ENCODE results near the gene ZBTB7A. TPM values are rescaled to one million over a fixed set of nuclear protein-coding genes. Genes with fewer than 3 reads are reported as not detected.
A peak's percentile ranks its signal among the peaks of the same experiment; 100 is the strongest.

The ZBTB7A gene
- total and polyA plus RNA-seq, 5 donors, result 17.5 to 32.6 (median 30.9) TPM

GRCh38 chr19:4049432-4049831, 17.3 kb downstream of the ZBTB7A start:
- H3K27ac ChIP-seq (ENCODE audit: low read length), result peak overlapping the region; percentile 13
- peak; percentile 10 to 65 for ATAC-seq
- peak in 2 of 3 donors; percentile 85 to 87 for DNase-seq
- 63% methylated on average over 15 of the region's 15 CpGs for WGBS
- H3K9me3 ChIP-seq (ENCODE audit: control insufficient read depth, low read length), result no peaks in the 10 kb centered on the region
- H3K4me1 ChIP-seq (ENCODE audit: control insufficient read depth, insufficient read depth, low read length), result peaks cover 8% of the 10 kb centered on the region
- no peak overlapping the region for H3K4me3 ChIP-seq (ENCODE audit: low read length)
- intact Hi-C loops (cut with DNase I), result no loop called here
- no peaks in the 10 kb centered on the region for H3K27me3 ChIP-seq (ENCODE audit: control insufficient read depth, insufficient read depth)

GRCh38 chr19:4046946-4047683, 19.6 kb downstream of the ZBTB7A start:
- 90% methylated on average over 33 of the region's 33 CpGs for WGBS
- H3K4me3 ChIP-seq (ENCODE audit: low read length), result no peak overlapping the region
- intact Hi-C loops (cut with DNase I), result no loop called here
- no peaks in the 10 kb centered on the region for H3K4me1 ChIP-seq (ENCODE audit: control insufficient read depth, insufficient read depth, low read length)
- ATAC-seq, result no peak
- H3K9me3 ChIP-seq (ENCODE audit: control insufficient read depth, low read length), result no peaks in the 10 kb centered on the region
- no peaks in the 10 kb centered on the region for H3K27me3 ChIP-seq (ENCODE audit: control insufficient read depth, insufficient read depth)
- DNase-seq, result no peak
- no peak overlapping the region for H3K27ac ChIP-seq (ENCODE audit: low read length)

GRCh38 chr19:4046362-4046691, 20.4 kb downstream of the ZBTB7A start:
- 83% methylated on average over 7 of the region's 7 CpGs for WGBS
- Histone ChIP-seq H3K27ac (ENCODE audit: low read length) (no peak overlapping the region), H3K9me3 (ENCODE audit: control insufficient read depth, low read length) (no peaks in the 10 kb centered on the region), H3K4me3 (ENCODE audit: low read length) (no peak overlapping the region), H3K4me1 (ENCODE audit: control insufficient read depth, insufficient read depth, low read length) (no peaks in the 10 kb centered on the region), H3K27me3 (ENCODE audit: control insufficient read depth, insufficient read depth) (no peaks in the 10 kb centered on the region)
- ATAC-seq (no peak), DNase-seq (no peak)
- intact Hi-C loops (cut with DNase I), result no loop called here

GRCh38 chr19:4045597-4046361, 20.9 kb downstream of the ZBTB7A start:
- Histone ChIP-seq H3K4me1 (ENCODE audit: control insufficient read depth, insufficient read depth, low read length) (no peaks in the 10 kb centered on the region), H3K27ac (ENCODE audit: low read length) (no peak overlapping the region)
- 89% methylated on average over 32 of the region's 32 CpGs for WGBS

GRCh38 chr19:4044990-4045465, 21.7 kb downstream of the ZBTB7A start:
- H3K4me3 ChIP-seq (ENCODE audit: low read length), result no peak overlapping the region
- no peaks in the 10 kb centered on the region for H3K27me3 ChIP-seq (ENCODE audit: control insufficient read depth, insufficient read depth)
- intact Hi-C loops (cut with DNase I), result no loop called here
- no peak for DNase-seq
- ATAC-seq, result no peak
- no peak overlapping the region for H3K27ac ChIP-seq (ENCODE audit: low read length)
- H3K4me1 ChIP-seq (ENCODE audit: control insufficient read depth, insufficient read depth, low read length), result no peaks in the 10 kb centered on the region
- no peaks in the 10 kb centered on the region for H3K9me3 ChIP-seq (ENCODE audit: control insufficient read depth, low read length)
- WGBS, result 72% methylated on average over 21 of the region's 21 CpGs

More at GRCh38 chr19:4045597-4046361, 20.9 kb downstream of the ZBTB7A start:
- DNase-seq (no peak), ATAC-seq (no peak)
- Histone ChIP-seq H3K4me3 (ENCODE audit: low read length) (no peak overlapping the region), H3K27me3 (ENCODE audit: control insufficient read depth, insufficient read depth) (no peaks in the 10 kb centered on the region), H3K9me3 (ENCODE audit: control insufficient read depth, low read length) (no peaks in the 10 kb centered on the region)
- intact Hi-C loops (cut with DNase I), result no loop called here

GRCh38 chr19:4043966-4044715, 22.6 kb downstream of the ZBTB7A start:
- no peak for ATAC-seq
- 90% methylated on average over 31 of the region's 31 CpGs for WGBS
- H3K27ac ChIP-seq (ENCODE audit: low read length), result no peak overlapping the region

GRCh38 chr19:4043401-4043800, 23.3 kb downstream of the ZBTB7A start:
- Histone ChIP-seq H3K4me1 (ENCODE audit: control insufficient read depth, insufficient read depth, low read length) (no peaks in the 10 kb centered on the region), H3K9me3 (ENCODE audit: control insufficient read depth, low read length) (no peaks in the 10 kb centered on the region), H3K4me3 (ENCODE audit: low read length) (no peak overlapping the region), H3K27me3 (ENCODE audit: control insufficient read depth, insufficient read depth) (no peaks in the 10 kb centered on the region), H3K27ac (ENCODE audit: low read length) (no peak overlapping the region)
- WGBS, result 81% methylated on average over 11 of the region's 11 CpGs
- DNase-seq (no peak), ATAC-seq (no peak)
- intact Hi-C loops (cut with DNase I), result no loop called here

More at GRCh38 chr19:4043966-4044715, 22.6 kb downstream of the ZBTB7A start:
- no peaks in the 10 kb centered on the region for H3K9me3 ChIP-seq (ENCODE audit: control insufficient read depth, low read length)
- no peaks in the 10 kb centered on the region for H3K27me3 ChIP-seq (ENCODE audit: control insufficient read depth, insufficient read depth)
- H3K4me3 ChIP-seq (ENCODE audit: low read length), result no peak overlapping the region
- DNase-seq, result peak in 1 of 3 donors; percentile 45
- no peaks in the 10 kb centered on the region for H3K4me1 ChIP-seq (ENCODE audit: control insufficient read depth, insufficient read depth, low read length)
- intact Hi-C loops (cut with DNase I), result no loop called here

- WGBS, result 71% methylated on average over 14 of the region's 14 CpGs
- Histone ChIP-seq H3K9me3 (ENCODE audit: control insufficient read depth, low read length) (no peaks in the 10 kb centered on the region), H3K27ac (ENCODE audit: low read length) (no peak overlapping the region), H3K27me3 (ENCODE audit: control insufficient read depth, insufficient read depth) (no peaks in the 10 kb centered on the region), H3K4me1 (ENCODE audit: control insufficient read depth, insufficient read depth, low read length) (no peaks in the 10 kb centered on the region), H3K4me3 (ENCODE audit: low read length) (no peak overlapping the region)
- ATAC-seq (peak; percentile 12 to 32), DNase-seq (no peak)
- intact Hi-C loops (cut with DNase I), result no loop called here
These were observed 24.0 kb downstream of the ZBTB7A start for GRCh38 chr19:4042731-4043082.

- ATAC-seq (peak; percentile 6 to 10), DNase-seq (no peak)
- no peaks in the 10 kb centered on the region for H3K9me3 ChIP-seq (ENCODE audit: control insufficient read depth, low read length)
- intact Hi-C loops (cut with DNase I), result no loop called here
- WGBS, result 85% methylated on average over 14 of the region's 14 CpGs
- H3K4me1 ChIP-seq (ENCODE audit: control insufficient read depth, insufficient read depth, low read length), result no peaks in the 10 kb centered on the region
- no peaks in the 10 kb centered on the region for H3K27me3 ChIP-seq (ENCODE audit: control insufficient read depth, insufficient read depth)
- H3K4me3 ChIP-seq (ENCODE audit: low read length), result no peak overlapping the region
- no peak overlapping the region for H3K27ac ChIP-seq (ENCODE audit: low read length)
These were observed 24.5 kb downstream of the ZBTB7A start for GRCh38 chr19:4042064-4042730.

GRCh38 chr19:4038661-4039423, 27.9 kb downstream of the ZBTB7A start:
- Histone ChIP-seq H3K9me3 (ENCODE audit: control insufficient read depth, low read length) (no peaks in the 10 kb centered on the region), H3K4me1 (ENCODE audit: control insufficient read depth, insufficient read depth, low read length) (no peaks in the 10 kb centered on the region), H3K4me3 (ENCODE audit: low read length) (no peak overlapping the region), H3K27me3 (ENCODE audit: control insufficient read depth, insufficient read depth) (no peaks in the 10 kb centered on the region), H3K27ac (ENCODE audit: low read length) (no peak overlapping the region)
- WGBS, result 86% methylated on average over 40 of the region's 40 CpGs
- no peak for ATAC-seq
- DNase-seq, result peak in 1 of 3 donors; percentile 63
- intact Hi-C loops (cut with DNase I), result no loop called here
